Hematopoietic multipotent progenitor cell treated with erythropoietin and hydrocortisone succinate and interleukin-3 and kit ligand, for 6 days (in vitro differentiated cells): Measurements from ENCODE around the gene CITED2.
A peak's percentile ranks its signal among the peaks of the same experiment; 100 is the strongest.
"Not testable (repeated sequence)": the region's sequence is repeated elsewhere in the genome, so short reads cannot be mapped to it uniquely, and the experiment has no call there.

Source experiments
- DNase-seq: peaks from one replicate; pipeline ENCODE4 v3.0.0-alpha.2; 2015

The CITED2 gene

GRCh38 chr6:139363797-139364196 is 10.7 kb downstream of the CITED2 start:
- not testable (repeated sequence) for DNase-seq

GRCh38 chr6:139363123-139363522 is 11.3 kb downstream of the CITED2 start:
- DNase-seq: not testable (repeated sequence)

GRCh38 chr6:139361211-139361610 is 13.2 kb downstream of the CITED2 start:
- peak; percentile 54 for DNase-seq

- no peak for DNase-seq
Measured at GRCh38 chr6:139356924-139357323, 17.5 kb downstream of the CITED2 start.

- no peak for DNase-seq
Measured at GRCh38 chr6:139355777-139356445, 18.5 kb downstream of the CITED2 start.

GRCh38 chr6:139355172-139355571 is 19.3 kb downstream of the CITED2 start:
- no peak for DNase-seq

GRCh38 chr6:139354189-139354588 is 20.3 kb downstream of the CITED2 start:
- DNase-seq: no peak

- no peak for DNase-seq
Measured at GRCh38 chr6:139349464-139350020, 24.9 kb downstream of the CITED2 start.

- DNase-seq: no peak
Measured at GRCh38 chr6:139346392-139346791, 28.1 kb downstream of the CITED2 start.

- DNase-seq: no peak
Measured at GRCh38 chr6:139344186-139344963, 30.1 kb downstream of the CITED2 start.

- DNase-seq: no peak
Measured at GRCh38 chr6:139343052-139343750, 31.2 kb downstream of the CITED2 start.

GRCh38 chr6:139341060-139341459 is 33.4 kb downstream of the CITED2 start:
- no peak for DNase-seq

- DNase-seq: peak; percentile 43
Measured at GRCh38 chr6:139338795-139339194, 35.7 kb downstream of the CITED2 start.

- DNase-seq: peak; percentile 63
Measured at GRCh38 chr6:139337830-139338229, 36.6 kb downstream of the CITED2 start.

GRCh38 chr6:139337001-139337400 is 37.4 kb downstream of the CITED2 start:
- DNase-seq: no peak

- DNase-seq: no peak
Measured at GRCh38 chr6:139336488-139336887, 38.0 kb downstream of the CITED2 start.

- DNase-seq: no peak
Measured at GRCh38 chr6:139335447-139336210, 38.8 kb downstream of the CITED2 start.

- DNase-seq: peak; percentile 22
Measured at GRCh38 chr6:139334806-139335446, 39.5 kb downstream of the CITED2 start.

GRCh38 chr6:139330826-139331500 is 43.5 kb downstream of the CITED2 start:
- DNase-seq: no peak

- no peak for DNase-seq
Measured at GRCh38 chr6:139330306-139330705, 44.1 kb downstream of the CITED2 start.

- no peak for DNase-seq
Measured at GRCh38 chr6:139329224-139329623, 45.2 kb downstream of the CITED2 start.

GRCh38 chr6:139327038-139327437 is 47.4 kb downstream of the CITED2 start:
- DNase-seq: no peak
